Measurements from ENCODE around the gene LASP1. TPM values are rescaled to one million over a fixed set of nuclear protein-coding genes. Genes with fewer than 3 reads are reported as not detected.
A peak's percentile ranks its signal among the peaks of the same experiment; 100 is the strongest.

The LASP1 gene
- total and polyA plus RNA-seq, 2 experiments from 2014 or later, result 48.7 to 173 TPM

DNA sequence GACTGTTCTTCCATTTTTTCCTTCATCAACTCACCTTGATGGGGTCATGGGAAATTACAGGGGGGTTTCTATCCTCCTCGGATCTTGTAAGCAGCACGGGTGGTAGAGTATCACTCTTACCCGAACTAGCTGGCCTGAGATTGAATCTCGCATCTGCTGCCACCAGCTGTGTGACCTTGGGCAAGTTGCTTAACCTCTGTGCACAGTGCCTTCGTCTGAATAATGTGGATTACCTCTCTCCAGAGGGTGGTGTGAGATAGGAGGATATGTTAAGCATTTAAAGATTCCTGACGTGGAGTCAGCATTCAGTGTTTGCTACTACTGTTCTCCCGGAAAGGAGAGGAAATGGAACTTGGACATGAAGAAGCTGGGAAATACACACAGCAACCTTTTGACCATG is 24.4 kb downstream of the LASP1 start (continued):
- TF ChIP-seq, protein P1, sequence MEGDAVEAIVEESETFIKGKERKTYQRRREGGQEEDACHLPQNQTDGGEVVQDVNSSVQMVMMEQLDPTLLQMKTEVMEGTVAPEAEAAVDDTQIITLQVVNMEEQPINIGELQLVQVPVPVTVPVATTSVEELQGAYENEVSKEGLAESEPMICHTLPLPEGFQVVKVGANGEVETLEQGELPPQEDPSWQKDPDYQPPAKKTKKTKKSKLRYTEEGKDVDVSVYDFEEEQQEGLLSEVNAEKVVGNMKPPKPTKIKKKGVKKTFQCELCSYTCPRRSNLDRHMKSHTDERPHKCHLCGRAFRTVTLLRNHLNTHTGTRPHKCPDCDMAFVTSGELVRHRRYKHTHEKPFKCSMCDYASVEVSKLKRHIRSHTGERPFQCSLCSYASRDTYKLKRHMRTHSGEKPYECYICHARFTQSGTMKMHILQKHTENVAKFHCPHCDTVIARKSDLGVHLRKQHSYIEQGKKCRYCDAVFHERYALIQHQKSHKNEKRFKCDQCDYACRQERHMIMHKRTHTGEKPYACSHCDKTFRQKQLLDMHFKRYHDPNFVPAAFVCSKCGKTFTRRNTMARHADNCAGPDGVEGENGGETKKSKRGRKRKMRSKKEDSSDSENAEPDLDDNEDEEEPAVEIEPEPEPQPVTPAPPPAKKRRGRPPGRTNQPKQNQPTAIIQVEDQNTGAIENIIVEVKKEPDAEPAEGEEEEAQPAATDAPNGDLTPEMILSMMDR (conservative IDR thresholded peaks at IDR 0.05; ENCODE audit: low read depth in 2 of 2), result no peak
- TF ChIP-seq EZH2phosphoT487 (IDR thresholded peaks at IDR 0.05; ENCODE audit: unreplicated experiment), result no peak

DNA sequence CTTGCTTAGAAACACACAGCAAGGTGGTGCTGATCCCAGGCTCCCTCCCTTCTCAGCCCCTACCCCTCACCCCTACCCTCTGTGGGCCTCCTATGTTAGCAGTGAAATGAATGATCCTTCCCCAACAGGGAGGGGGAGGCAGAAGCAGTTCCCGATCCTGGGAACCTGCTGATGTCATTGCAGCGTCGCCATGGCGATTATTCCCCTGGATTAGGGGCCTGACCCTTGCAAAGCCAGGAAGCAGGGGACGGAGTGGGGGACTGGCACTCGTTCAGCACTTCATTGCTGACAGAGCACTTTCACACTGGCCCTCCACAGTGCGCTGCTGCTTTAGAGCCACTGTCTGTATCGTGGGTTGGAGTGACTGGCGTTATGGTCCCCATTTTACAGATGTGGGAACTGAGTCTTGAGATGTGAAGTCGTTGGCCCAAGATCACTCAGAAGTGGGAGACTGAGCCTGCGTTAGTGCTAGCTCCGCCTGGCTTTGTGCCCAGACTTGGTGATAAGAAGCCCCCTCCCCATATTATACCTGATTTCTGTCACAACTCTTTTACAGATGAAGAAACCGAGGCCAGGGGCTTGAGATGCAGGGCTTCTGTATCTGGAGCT is 26.6 kb downstream of the LASP1 start:
- peak; percentile 13; the same call in 2 of the 3 replicates for ATAC-seq
- no peaks in the 10 kb centered on the region; the same call in 1 of the 2 replicates for H4K20me1 ChIP-seq (replicated peaks; ENCODE audit: insufficient read depth)
- no peak overlapping the region for H3K4me2 ChIP-seq
- H3K27ac ChIP-seq (ENCODE audit: low read depth), result 0 out of 2 replicates have a peak overlapping the region, but pooled peaks have one; percentile 63
- no peaks in the 10 kb centered on the region for H3K9me2 ChIP-seq (ENCODE audit: insufficient read depth)
- peaks cover 45% of the 10 kb centered on the region for H3K36me3 Mint-ChIP-seq (ENCODE audit: low read depth)
- peaks cover 40% of the 10 kb centered on the region for H3K4me1 Mint-ChIP-seq
- H2AFZ ChIP-seq, result no peak overlapping the region
- DNase-seq (ENCODE audit: low spot score), result peak; percentile 63
- no peaks in the 10 kb centered on the region for H3K27me3 ChIP-seq (ENCODE audit: insufficient read depth)
- peaks cover 6% of the 10 kb centered on the region; the same call in 1 of the 2 replicates for H3K79me2 ChIP-seq (replicated peaks; ENCODE audit: insufficient read depth)
- H3K4me3 Mint-ChIP-seq, result no peak overlapping the region
- H3K4me1 ChIP-seq (ENCODE audit: insufficient read depth), result peaks cover 34% of the 10 kb centered on the region
- peaks cover 4% of the 10 kb centered on the region for H3K27me3 Mint-ChIP-seq (ENCODE audit: insufficient read depth, low read depth, poor library complexity)
- H3K9me3 Mint-ChIP-seq, result no peaks in the 10 kb centered on the region
- no peak overlapping the region for H3K4me3 ChIP-seq
- H3F3A ChIP-seq (replicated peaks; ENCODE audit: low read depth), result 0 out of 2 replicates have a peak, but pooled peaks cover 14% of the 10 kb centered on the region
- no peak overlapping the region for H3K27ac Mint-ChIP-seq
- no peaks in the 10 kb centered on the region for H3K36me3 ChIP-seq (ENCODE audit: insufficient read depth)
- no peak for TF ChIP-seq EZH2 (IDR thresholded peaks at IDR 0.05; ENCODE audit: low read depth, unreplicated experiment)
- no peak for TF ChIP-seq ZNF114 (CRISPR knock-in tag; IDR thresholded peaks at IDR 0.05)
- TF ChIP-seq, protein P2, sequence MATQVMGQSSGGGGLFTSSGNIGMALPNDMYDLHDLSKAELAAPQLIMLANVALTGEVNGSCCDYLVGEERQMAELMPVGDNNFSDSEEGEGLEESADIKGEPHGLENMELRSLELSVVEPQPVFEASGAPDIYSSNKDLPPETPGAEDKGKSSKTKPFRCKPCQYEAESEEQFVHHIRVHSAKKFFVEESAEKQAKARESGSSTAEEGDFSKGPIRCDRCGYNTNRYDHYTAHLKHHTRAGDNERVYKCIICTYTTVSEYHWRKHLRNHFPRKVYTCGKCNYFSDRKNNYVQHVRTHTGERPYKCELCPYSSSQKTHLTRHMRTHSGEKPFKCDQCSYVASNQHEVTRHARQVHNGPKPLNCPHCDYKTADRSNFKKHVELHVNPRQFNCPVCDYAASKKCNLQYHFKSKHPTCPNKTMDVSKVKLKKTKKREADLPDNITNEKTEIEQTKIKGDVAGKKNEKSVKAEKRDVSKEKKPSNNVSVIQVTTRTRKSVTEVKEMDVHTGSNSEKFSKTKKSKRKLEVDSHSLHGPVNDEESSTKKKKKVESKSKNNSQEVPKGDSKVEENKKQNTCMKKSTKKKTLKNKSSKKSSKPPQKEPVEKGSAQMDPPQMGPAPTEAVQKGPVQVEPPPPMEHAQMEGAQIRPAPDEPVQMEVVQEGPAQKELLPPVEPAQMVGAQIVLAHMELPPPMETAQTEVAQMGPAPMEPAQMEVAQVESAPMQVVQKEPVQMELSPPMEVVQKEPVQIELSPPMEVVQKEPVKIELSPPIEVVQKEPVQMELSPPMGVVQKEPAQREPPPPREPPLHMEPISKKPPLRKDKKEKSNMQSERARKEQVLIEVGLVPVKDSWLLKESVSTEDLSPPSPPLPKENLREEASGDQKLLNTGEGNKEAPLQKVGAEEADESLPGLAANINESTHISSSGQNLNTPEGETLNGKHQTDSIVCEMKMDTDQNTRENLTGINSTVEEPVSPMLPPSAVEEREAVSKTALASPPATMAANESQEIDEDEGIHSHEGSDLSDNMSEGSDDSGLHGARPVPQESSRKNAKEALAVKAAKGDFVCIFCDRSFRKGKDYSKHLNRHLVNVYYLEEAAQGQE (IDR thresholded peaks at IDR 0.05; ENCODE audit: unreplicated experiment), result no peak
- TF ChIP-seq EZH2phosphoT487 (IDR thresholded peaks at IDR 0.05; ENCODE audit: unreplicated experiment), result no peak
- TF ChIP-seq, protein P3, sequence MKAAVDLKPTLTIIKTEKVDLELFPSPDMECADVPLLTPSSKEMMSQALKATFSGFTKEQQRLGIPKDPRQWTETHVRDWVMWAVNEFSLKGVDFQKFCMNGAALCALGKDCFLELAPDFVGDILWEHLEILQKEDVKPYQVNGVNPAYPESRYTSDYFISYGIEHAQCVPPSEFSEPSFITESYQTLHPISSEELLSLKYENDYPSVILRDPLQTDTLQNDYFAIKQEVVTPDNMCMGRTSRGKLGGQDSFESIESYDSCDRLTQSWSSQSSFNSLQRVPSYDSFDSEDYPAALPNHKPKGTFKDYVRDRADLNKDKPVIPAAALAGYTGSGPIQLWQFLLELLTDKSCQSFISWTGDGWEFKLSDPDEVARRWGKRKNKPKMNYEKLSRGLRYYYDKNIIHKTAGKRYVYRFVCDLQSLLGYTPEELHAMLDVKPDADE (IDR thresholded peaks at IDR 0.05), result no peak
- no peak for TF ChIP-seq ZNF331 (CRISPR knock-in tag; IDR thresholded peaks at IDR 0.05; ENCODE audit: low read depth)
- TF ChIP-seq NANOG (IDR thresholded peaks at IDR 0.05; ENCODE audit: borderline replicate concordance), result no peak
- no peak for TF ChIP-seq STAT1 (IDR thresholded peaks at IDR 0.05; ENCODE audit: unreplicated experiment)
- no peak for TF ChIP-seq POLR2AphosphoS5 (IDR thresholded peaks at IDR 0.05; ENCODE audit: low read depth)
- TF ChIP-seq CREB1 (CRISPR knock-in tag; IDR thresholded peaks at IDR 0.05; ENCODE audit: low read depth), result no peak
- TF ChIP-seq JUNB (IDR thresholded peaks at IDR 0.05; ENCODE audit: unreplicated experiment), result no peak
- TF ChIP-seq, protein P1 (conservative IDR thresholded peaks at IDR 0.05; ENCODE audit: low read depth in 2 of 2), result no peak

Data from GM23338 (cell line).